Fibroblast of lung (primary cell): Measurements from ENCODE around the gene ZNF681.

Source experiments
- CTCF ChIP-seq, 2 donors: IDR thresholded peaks in 1 of 2; conservative IDR thresholded peaks in 1 of 2; 1 replicate in 1 of 2; 2 replicates in 1 of 2; pipeline ENCODE4 v1.5.1; 2011 to 2012; ENCODE audit warnings: low read length in 2 of 2, control low read depth in 1 of 2, inconsistent platforms in 1 of 2, low read depth in 1 of 2, mild to moderate bottlenecking in 1 of 2
- EZH2 ChIP-seq: IDR thresholded peaks from 2 replicates; pipeline ENCODE4 v1.5.1; 2012; ENCODE audit warnings: low read length, control low read depth, mild to moderate bottlenecking; ENCODE audit errors: missing control alignments

- TF ChIP-seq CTCF (conservative IDR thresholded peaks at IDR 0.05 in 1 of 2, IDR thresholded peaks at IDR 0.05 in 1 of 2; ENCODE audit: low read depth in 1 of 2, low read length in 2 of 2) (no peak), EZH2 (no peak)
Measured at GRCh38 chr19:23800868-23801267, 42.2 kb upstream of the ZNF681 start.
